Common myeloid progenitor, CD34-positive (primary cell): ENCODE results near the gene PROCA1.

Experiments
- CTCF ChIA-PET: fragments of 350-600 bp; sonication (Branson Sonifier 250); formaldehyde crosslinking; loops from one replicate; lab custom pipeline; 2021; ENCODE audit warnings: antibody characterized with exemption; lab: Charles Lee
- POLR2A ChIA-PET: fragments of 350-600 bp; sonication (Branson Sonifier 250); formaldehyde crosslinking; loops from one replicate; lab custom pipeline; 2021; ENCODE audit warnings: antibody characterized with exemption; lab: Charles Lee
- DNase-seq, 3 donors: peaks; one replicate each; pipeline versions ENCODE4 v3.0.0 to v3.0.0-alpha.2; 2013
- H3K27ac ChIP-seq, 2 experiments: 1 replicate in 1 of 2; 2 replicates in 1 of 2; pipeline ENCODE4 v1.7.0; 2013; ENCODE audit warnings: inconsistent platforms in 2 of 2, low read length in 2 of 2, mild to moderate bottlenecking in 2 of 2, low read depth in 1 of 2, moderate library complexity in 1 of 2; ENCODE audit not compliant: severe bottlenecking in 2 of 2, insufficient read depth in 1 of 2, poor library complexity in 1 of 2
- H3K27me3 ChIP-seq, 5 experiments: replicated peaks in 2 of 5; 1 replicate in 3 of 5; 2 replicates in 2 of 5; pipeline versions ENCODE4 v1.6.1 to v1.7.0; 2013; ENCODE audit warnings: low read length in 4 of 5, mild to moderate bottlenecking in 2 of 5, moderate library complexity in 2 of 5, inconsistent platforms in 1 of 5; ENCODE audit not compliant: insufficient read depth in 5 of 5, control insufficient read depth in 4 of 5
- H3K36me3 ChIP-seq, 4 experiments: 1 replicate in 2 of 4; 2 replicates in 2 of 4; pipeline versions ENCODE4 v1.6.1 to v1.7.0; 2013; ENCODE audit warnings: low read length in 3 of 4, control low read depth in 1 of 4, mild to moderate bottlenecking in 1 of 4; ENCODE audit not compliant: control insufficient read depth in 4 of 4, insufficient read depth in 4 of 4
- H3K4me1 ChIP-seq, 4 experiments: 1 replicate in 3 of 4; 2 replicates in 1 of 4; pipeline versions ENCODE4 v1.6.1 to v1.7.1; 2013; ENCODE audit warnings: low read length in 3 of 4, mild to moderate bottlenecking in 3 of 4, control low read depth in 1 of 4, inconsistent platforms in 1 of 4, moderate library complexity in 1 of 4; ENCODE audit not compliant: control insufficient read depth in 4 of 4, insufficient read depth in 4 of 4; ENCODE audit errors: control extremely low read depth in 1 of 4
- H3K4me3 ChIP-seq, 7 experiments: 1 replicate in 4 of 7; 2 replicates in 3 of 7; pipeline versions ENCODE4 v1.5.1 to v1.7.0; 2013; ENCODE audit warnings: mild to moderate bottlenecking in 7 of 7, low read length in 6 of 7, moderate library complexity in 6 of 7, inconsistent platforms in 2 of 7, low read depth in 2 of 7, control low read depth in 1 of 7; ENCODE audit not compliant: insufficient read depth in 4 of 7, control insufficient read depth in 1 of 7; ENCODE audit errors: extremely low read depth in 1 of 7
- H3K9me3 ChIP-seq, 5 experiments: 1 replicate in 4 of 5; 2 replicates in 1 of 5; pipeline versions ENCODE4 v1.6.1 to v1.7.1; 2013; ENCODE audit warnings: low read length in 4 of 5, mild to moderate bottlenecking in 2 of 5, inconsistent platforms in 1 of 5, low read depth in 1 of 5, moderate library complexity in 1 of 5; ENCODE audit not compliant: control insufficient read depth in 4 of 5, insufficient read depth in 2 of 5; ENCODE audit errors: control extremely low read depth in 1 of 5
- WGBS: methylation state at CpG from one replicate; pipeline ENCODE4 v1.1.5; 2013; ENCODE audit not compliant: insufficient coverage; 5-methylcytosine and 5-hydroxymethylcytosine counted together

The PROCA1 gene

GRCh38 chr17:28693869-28694268, 17.8 kb downstream of the PROCA1 start:
- ChIA-PET POLR2A (no interaction called here), CTCF (interaction anchor here (0.8 to 2.2 kb wide), 4 partner anchors 8 to 47 kb away, joined by 3 to 7 read pairs (median 4); no protein-coding TSS in a partner anchor)
- no peak for DNase-seq
- H3K27ac ChIP-seq: no peak overlapping the region
- H3K4me3 ChIP-seq: no peak overlapping the region
- 100% methylated on average over 1 of the region's 1 CpG for WGBS
- H3K27me3 ChIP-seq: no peaks in the 10 kb centered on the region
- H3K4me1 ChIP-seq: no peaks in the 10 kb centered on the region
- H3K36me3 ChIP-seq: peaks cover 36 to 91% (median 66%) of the 10 kb centered on the region in 4 experiments
- no peaks in the 10 kb centered on the region for H3K9me3 ChIP-seq

DNA sequence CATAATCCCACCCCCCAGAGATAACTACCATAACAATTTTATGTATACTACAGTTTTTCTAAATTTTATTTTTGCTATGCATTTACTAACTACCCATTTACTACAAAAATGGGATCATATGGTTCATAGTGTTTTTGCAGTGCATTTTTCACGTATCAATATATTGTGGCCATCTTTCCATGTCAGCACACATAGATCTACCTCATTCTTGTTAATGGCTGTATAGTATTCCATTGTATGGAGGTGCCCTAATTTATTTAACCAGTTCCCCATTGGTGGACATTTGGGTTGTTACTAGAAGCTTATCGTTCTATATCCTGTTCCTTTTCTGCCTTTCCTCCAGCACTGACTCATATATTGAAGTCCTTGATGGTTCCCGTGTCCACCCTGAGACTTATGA, 22.7 kb downstream of the PROCA1 start:
- Histone ChIP-seq H3K9me3 (no peaks in the 10 kb centered on the region), H3K27ac (no peak overlapping the region), H3K4me1 (no peaks in the 10 kb centered on the region), H3K27me3 (no peaks in the 10 kb centered on the region), H3K4me3 (no peak overlapping the region), H3K36me3 (peaks cover 31 to 89% (median 70%) of the 10 kb centered on the region in 4 experiments)
- POLR2A ChIA-PET: interaction anchor here (1.0 kb wide), 1 partner anchor 22 kb away, joined by 3 read pairs; no protein-coding TSS in a partner anchor
- no peak for DNase-seq
- CTCF ChIA-PET: interaction anchor here (1.2 kb wide), 1 partner anchor 24 kb away, joined by 4 read pairs; no protein-coding TSS in a partner anchor
- 100% methylated on average over 1 of the region's 3 CpGs for WGBS

GRCh38 chr17:28688481-28688880, 23.2 kb downstream of the PROCA1 start:
- Histone ChIP-seq H3K4me3 (no peak overlapping the region), H3K36me3 (peaks cover 31 to 89% (median 69%) of the 10 kb centered on the region in 4 experiments), H3K9me3 (no peaks in the 10 kb centered on the region), H3K4me1 (no peaks in the 10 kb centered on the region), H3K27me3 (no peaks in the 10 kb centered on the region), H3K27ac (no peak overlapping the region)
- no peak for DNase-seq
- POLR2A ChIA-PET: interaction anchor here (0.7 to 1.0 kb wide), 2 partner anchors 23 to 44 kb away, joined by 3 read pairs; no protein-coding TSS in a partner anchor
- CTCF ChIA-PET: interaction anchor here (1.2 to 2.0 kb wide), 2 partner anchors 12 to 23 kb away, joined by 4 to 7 read pairs; no protein-coding TSS in a partner anchor
- 100% methylated on average over 1 of the region's 4 CpGs for WGBS

- Histone ChIP-seq H3K4me3 (no peak overlapping the region), H3K27me3 (no peaks in the 10 kb centered on the region), H3K36me3 (peaks cover 35 to 97% (median 87%) of the 10 kb centered on the region in 4 experiments), H3K9me3 (no peaks in the 10 kb centered on the region), H3K27ac (no peak overlapping the region), H3K4me1 (no peaks in the 10 kb centered on the region)
- WGBS: 94% methylated on average over 3 of the region's 4 CpGs
- ChIA-PET POLR2A (no interaction called here), CTCF (interaction anchor here (2.0 kb wide), 1 partner anchor 10 kb away, joined by 7 read pairs; no protein-coding TSS in a partner anchor)
- no peak for DNase-seq
These were observed 25.4 kb downstream of the PROCA1 start for GRCh38 chr17:28686296-28686695.

DNA sequence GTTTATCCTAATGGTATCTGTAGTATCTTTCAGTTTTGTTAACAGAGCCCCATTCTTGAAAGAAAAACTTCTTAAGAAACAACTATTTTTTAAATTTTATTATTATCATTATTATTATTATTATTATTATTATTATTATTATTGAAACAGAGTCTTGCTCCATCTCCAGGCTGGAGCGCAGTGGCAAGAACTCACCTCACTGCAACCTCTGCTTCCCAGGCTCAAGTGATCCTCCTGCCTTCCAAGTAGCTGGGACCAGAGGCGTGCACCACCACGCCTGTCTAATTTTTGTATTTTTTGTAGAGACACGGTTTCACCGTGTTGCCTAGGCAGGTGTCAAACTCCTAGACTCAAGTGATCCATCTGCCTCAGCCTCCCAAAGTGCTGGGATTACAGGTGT, 26.3 kb downstream of the PROCA1 start:
- Histone ChIP-seq H3K27me3 (no peaks in the 10 kb centered on the region), H3K27ac (no peak overlapping the region), H3K9me3 (no peaks in the 10 kb centered on the region), H3K36me3 (peaks cover 28 to 98% (median 88%) of the 10 kb centered on the region in 4 experiments), H3K4me3 (no peak overlapping the region), H3K4me1 (no peaks in the 10 kb centered on the region)
- 96% methylated on average over 4 of the region's 5 CpGs for WGBS
- POLR2A ChIA-PET: no interaction called here
- CTCF ChIA-PET: no interaction called here
- no peak for DNase-seq

DNA sequence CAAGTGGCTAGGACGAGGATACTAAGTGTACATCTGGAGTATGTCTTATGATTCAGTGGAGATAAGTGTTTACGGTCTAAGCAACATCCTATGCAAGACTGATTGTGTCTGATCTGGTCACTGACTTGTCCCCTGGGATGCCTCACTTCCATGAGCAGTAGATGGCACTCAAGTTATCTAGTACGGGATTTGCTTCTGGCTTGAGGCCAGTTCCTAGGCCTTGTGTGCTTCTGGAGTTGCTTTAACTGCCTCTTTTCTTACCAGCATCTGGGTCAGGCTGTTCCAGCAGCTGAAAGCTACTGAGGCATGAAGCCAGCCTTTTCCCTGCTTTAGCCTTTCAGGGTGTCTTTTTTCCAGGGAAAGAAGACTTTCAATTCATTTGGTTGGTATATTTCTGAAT, 26.7 kb downstream of the PROCA1 start:
- no peaks in the 10 kb centered on the region for H3K4me1 ChIP-seq
- DNase-seq: peak in 2 of 3 donors; percentile 6 to 10
- ChIA-PET POLR2A (no interaction called here), CTCF (interaction anchor here (0.8 kb wide), 1 partner anchor 39 kb away, joined by 3 read pairs; no protein-coding TSS in a partner anchor)
- H3K27me3 ChIP-seq: no peaks in the 10 kb centered on the region
- H3K27ac ChIP-seq: no peak overlapping the region
- H3K9me3 ChIP-seq: no peaks in the 10 kb centered on the region
- WGBS: 88% methylated on average over 3 of the region's 3 CpGs
- peaks cover 26 to 95% (median 85%) of the 10 kb centered on the region in 4 experiments for H3K36me3 ChIP-seq
- H3K4me3 ChIP-seq: no peak overlapping the region

DNA sequence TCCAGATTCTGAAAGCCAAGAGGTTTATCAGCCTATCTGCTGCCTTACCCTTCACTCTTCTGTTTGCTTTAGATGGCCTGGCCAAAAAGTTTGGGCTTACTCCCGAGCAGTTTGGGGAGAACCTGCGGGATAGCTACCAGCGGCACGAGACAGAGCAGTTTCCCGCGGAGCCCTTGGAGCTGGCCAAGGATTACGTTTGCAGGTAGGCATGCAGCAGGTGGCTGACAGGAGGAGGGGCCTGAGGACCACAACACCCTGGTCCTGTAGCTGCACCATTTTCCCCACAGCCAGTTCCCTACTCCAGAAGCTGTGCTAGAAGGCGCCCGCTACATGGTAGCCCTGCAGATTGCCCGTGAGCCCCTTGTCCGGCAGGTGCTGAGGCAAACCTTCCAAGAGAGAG, 29.0 kb downstream of the PROCA1 start:
- CTCF ChIA-PET: interaction anchor here (0.8 to 2.0 kb wide), 6 partner anchors 8 to 20 kb away, joined by 3 to 4 read pairs (median 4); partner anchors contain the start of genes SDF2 and SUPT6H
- POLR2A ChIA-PET: no interaction called here
- no peak for DNase-seq
- Histone ChIP-seq H3K36me3 (peaks cover 20 to 94% (median 75%) of the 10 kb centered on the region in 4 experiments), H3K9me3 (no peaks in the 10 kb centered on the region), H3K4me3 (no peak overlapping the region), H3K4me1 (no peaks in the 10 kb centered on the region), H3K27ac (no peak overlapping the region), H3K27me3 (no peaks in the 10 kb centered on the region)
- 98% methylated on average over 4 of the region's 11 CpGs for WGBS
